ENCODE data around the gene ITIH6.
"Not testable (repeated sequence)": the region's sequence is repeated elsewhere in the genome, so short reads cannot be mapped to it uniquely, and the experiment has no call there.

The ITIH6 gene, protein sequence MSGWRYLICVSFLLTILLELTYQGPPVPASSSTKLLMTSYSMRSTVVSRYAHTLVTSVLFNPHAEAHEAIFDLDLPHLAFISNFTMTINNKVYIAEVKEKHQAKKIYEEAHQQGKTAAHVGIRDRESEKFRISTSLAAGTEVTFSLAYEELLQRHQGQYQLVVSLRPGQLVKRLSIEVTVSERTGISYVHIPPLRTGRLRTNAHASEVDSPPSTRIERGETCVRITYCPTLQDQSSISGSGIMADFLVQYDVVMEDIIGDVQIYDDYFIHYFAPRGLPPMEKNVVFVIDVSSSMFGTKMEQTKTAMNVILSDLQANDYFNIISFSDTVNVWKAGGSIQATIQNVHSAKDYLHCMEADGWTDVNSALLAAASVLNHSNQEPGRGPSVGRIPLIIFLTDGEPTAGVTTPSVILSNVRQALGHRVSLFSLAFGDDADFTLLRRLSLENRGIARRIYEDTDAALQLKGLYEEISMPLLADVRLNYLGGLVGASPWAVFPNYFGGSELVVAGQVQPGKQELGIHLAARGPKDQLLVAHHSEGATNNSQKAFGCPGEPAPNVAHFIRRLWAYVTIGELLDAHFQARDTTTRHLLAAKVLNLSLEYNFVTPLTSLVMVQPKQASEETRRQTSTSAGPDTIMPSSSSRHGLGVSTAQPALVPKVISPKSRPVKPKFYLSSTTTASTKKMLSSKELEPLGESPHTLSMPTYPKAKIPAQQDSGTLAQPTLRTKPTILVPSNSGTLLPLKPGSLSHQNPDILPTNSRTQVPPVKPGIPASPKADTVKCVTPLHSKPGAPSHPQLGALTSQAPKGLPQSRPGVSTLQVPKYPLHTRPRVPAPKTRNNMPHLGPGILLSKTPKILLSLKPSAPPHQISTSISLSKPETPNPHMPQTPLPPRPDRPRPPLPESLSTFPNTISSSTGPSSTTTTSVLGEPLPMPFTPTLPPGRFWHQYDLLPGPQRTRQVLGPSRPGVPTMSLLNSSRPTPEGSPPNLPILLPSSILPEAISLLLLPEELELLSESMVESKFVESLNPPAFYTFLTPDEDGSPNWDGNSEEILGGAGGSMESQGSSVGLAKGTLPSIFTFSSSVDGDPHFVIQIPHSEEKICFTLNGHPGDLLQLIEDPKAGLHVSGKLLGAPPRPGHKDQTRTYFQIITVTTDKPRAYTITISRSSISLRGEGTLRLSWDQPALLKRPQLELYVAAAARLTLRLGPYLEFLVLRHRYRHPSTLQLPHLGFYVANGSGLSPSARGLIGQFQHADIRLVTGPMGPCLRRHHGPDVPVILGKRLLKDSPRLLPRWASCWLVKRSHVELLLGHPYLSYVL

DNA sequence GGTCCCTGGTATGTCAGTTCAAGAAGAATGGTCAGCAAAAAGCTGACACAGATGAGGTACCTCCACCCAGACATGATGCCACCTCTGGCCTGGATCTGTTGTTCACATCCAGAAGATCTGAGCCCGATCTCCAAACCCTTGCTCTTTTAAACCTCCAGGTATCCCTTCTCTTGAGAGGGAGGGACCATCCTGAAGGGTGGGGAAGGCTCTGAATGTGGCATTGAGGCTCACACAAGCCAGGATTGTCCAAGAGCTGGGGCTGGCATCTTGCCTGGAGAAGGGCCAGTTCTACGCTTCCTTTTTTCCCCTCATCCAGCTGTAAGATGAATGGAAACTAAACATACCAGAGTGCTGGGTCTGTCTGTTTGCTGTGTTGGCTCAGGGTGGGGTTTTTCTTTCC, at the start of gene ITIH6:
TSS of gene ITIH6 (minus strand) at position 119 of the 400 bp plus-strand sequence. CDS start at position 74, 45 bp downstream.
- in situ Hi-C loops (cut with MboI; ENCODE audit: low sequenced_read_pairs) = no loop called here

DNA sequence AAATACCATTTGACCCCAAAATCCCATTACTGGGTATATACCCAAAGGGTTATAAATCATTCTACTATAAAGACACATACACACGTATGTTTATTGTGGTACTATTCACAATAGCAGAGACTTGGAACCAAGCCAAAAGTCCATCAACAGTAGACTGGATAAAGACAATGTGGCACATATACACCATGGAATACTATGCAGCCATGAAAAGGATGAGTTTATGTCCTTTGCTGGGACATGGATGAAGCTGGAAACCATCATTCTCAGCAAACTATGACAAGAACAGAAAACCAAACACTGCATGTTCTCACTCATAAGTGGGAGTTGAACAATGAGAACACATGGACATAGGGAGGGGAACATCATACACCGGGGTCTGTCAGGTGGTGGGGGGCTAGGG, 49.6 kb upstream of the ITIH6 start:
- in situ Hi-C loops (cut with MboI; ENCODE audit: low sequenced_read_pairs) = not testable (repeated sequence)

DNA sequence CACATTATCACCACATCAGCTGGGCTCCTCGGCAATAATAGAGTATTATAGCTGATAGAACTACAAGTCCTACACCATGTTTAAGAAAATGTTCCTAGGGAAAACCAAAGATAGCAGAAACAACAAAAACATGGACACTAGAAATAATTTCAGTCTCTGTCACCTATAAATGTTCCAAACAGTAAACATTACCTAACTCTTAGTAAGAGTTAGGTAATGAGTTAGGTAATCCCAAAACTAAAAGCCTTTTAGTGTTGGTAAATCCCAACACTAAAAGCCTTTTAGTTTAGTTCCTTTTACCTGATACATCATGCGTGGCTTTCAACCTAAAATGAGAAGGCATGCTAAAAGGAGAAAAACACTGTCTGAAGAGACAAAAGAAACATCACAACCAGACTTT, 45.0 kb upstream of the ITIH6 start:
- in situ Hi-C loops (cut with MboI; ENCODE audit: low sequenced_read_pairs) = no loop called here

DNA sequence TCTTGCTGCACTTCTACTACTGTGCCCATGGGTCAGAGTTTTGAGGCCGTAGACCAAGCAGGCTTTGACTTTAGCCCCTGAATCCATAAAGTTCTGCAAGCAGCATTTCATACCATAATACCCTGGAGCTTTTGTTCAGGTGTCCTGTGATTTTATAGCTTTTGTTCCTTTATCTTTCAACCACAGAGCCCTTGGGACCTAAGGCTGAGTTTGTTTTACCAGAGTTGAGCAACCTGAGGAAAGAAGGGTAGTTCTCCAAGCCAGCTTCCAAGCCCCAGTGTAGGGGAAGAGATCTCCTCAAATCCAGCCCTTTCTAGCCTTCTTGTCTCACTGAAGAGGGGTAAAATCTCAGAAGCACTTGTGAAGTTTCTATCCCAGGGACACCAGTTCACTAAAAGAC, 44.6 kb upstream of the ITIH6 start:
- in situ Hi-C loops (cut with MboI; ENCODE audit: low sequenced_read_pairs) = no loop called here

DNA sequence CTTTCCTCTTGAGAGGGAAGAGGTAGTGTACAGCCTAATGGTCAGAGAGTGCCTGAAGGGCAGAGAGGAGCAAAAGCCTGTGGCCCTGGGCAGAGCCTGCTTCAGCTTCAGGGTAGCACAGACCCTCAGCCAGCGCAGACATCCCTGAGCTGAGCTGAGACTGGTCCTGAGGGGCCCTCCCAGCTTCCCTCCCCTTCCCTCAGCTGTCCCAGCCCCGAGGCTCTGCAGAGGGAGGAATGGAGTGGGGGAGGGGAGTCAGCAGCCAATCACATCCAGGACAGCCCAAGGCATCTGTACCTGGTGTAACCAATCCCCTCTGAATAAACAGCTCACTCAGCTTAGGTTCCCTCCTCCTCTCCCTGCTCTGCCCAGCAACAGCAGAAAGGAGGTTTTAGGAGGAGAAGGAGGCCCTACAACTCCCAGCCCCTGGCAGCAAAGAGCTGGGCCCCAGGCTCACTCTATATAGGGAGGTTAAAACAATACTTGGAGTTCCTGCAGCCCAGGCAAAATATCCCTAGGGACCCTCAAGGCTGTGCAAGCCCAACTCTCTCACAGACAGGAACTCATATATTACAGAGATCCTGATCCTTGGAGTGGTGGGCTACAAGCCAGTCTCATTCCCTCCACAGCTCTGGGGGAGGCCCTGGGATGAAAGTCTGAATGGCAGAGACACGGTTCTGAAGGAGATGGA, 43.3 kb upstream of the ITIH6 start:
- in situ Hi-C loops (cut with MboI; ENCODE audit: low sequenced_read_pairs) = not testable (repeated sequence)

DNA sequence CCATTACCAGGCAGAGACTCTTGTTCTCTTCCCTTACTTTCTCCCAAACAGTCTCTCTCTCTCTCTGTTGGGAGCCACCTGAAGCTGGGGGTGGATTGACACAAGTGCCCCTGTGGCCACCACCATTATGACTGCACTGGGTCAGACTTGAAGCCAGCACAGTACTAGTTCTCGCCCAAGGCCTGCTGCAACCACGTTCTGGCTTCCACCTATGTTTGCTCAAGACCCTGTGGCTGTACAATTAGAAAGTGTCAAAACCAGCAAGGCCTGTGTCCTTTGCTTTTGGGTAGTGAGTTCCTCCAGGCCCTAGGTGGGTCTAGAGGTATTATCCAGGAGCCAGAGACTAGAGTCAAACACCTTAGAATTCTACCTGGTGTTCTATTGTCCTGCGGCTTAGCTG, 40.5 kb upstream of the ITIH6 start:
- in situ Hi-C loops (cut with MboI; ENCODE audit: low sequenced_read_pairs) = no loop called here

DNA sequence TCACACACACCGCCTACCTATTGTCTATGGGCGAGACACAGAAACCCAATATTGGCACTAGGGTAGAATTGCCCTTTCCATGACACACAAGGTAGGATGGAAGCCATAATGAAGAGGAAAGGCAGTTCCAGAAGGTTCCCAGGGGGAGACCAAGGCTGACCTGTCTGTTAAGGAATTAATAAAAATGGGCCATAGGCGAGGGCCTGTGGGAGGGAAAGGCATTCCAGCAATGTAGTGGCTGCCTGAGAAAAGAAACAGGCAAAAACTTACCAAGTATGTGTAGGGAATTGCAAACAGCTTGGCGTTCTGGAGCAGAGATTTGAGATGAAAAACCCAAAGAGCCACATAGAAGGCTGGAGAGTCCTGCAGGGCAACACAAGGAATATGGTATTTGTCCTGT, 28.5 kb upstream of the ITIH6 start:
- in situ Hi-C loops (cut with MboI; ENCODE audit: low sequenced_read_pairs) = no loop called here

DNA sequence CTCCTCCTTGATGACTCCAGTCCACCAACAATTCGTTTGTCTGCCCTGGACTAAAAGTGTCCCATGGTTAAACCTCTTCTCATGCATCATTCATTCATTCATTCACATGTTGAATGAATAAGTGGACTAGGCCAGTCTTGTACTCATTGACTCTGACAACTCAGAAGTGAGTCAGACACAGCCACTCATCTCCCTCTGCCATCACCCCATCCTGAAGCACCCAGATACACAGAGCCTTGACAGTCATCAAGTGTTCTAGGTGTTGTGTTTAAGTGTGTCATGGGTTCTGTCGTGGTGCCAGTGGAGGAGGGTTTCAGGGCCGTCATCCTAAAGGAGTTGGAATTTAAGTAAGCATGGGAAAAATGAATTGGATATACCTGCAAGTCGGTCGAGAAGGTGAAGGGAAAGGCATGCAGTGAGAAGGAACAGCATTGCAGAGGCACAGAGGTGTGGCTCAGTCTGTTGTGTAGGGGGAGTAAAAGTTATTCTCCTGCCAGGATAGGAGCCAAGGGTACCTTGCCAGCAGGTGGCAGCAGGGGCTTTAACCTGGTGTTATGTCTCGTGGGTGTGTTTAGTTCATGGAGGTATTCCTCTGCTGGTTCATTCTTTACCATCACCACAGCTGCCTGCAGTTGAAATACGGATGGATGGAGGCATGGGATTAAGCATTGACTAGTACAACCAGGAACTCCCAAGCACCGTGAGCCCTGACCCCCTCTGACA, 27.8 kb upstream of the ITIH6 start:
- in situ Hi-C loops (cut with MboI; ENCODE audit: low sequenced_read_pairs) = no loop called here

DNA sequence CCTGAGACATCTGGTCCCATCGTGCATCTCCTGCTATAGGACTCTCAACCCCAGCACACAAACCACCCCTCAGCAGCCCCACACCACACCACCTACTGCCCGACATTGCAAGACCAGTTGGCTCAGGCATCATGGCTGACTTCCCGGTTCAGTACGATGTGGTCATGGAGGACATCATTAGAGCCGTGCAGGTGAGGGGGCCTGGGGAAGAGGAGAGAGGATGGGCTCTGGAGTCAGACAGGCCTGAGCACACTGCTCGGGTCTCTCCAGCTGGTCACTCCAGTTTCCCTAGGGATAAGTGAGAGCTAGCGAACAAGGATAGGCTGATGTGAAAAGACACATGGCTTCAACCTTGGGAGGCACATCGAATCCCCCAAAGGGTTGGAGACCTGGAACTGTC, 26.7 kb upstream of the ITIH6 start:
- in situ Hi-C loops (cut with MboI; ENCODE audit: low sequenced_read_pairs) = loop anchor here (25.0 kb wide), 1 partner anchor 88 kb away; the partner anchor contains the start of gene TRO

DNA sequence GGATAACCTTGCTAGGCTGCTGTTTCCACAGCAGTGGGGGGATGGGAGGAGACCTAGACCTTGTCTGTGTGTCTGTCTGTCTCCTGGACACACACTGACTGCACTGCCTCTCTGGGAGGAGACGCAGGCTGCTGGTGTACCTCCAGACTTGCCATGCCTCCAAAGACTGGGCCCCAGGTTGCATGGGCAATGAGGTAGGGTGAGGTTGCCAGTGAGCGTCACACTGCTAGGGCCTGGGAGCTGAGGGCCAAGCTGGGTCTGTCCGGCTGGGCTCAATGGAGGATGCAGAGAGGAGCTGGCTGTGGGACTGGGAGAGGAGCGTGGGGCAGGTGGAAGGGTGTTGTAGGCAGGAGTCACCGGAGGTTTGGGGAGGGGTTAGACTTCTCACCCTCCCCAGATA, 26.1 kb upstream of the ITIH6 start:
- in situ Hi-C loops (cut with MboI; ENCODE audit: low sequenced_read_pairs) = loop anchor here (25.0 kb wide), 1 partner anchor 88 kb away; the partner anchor contains the start of gene TRO

DNA sequence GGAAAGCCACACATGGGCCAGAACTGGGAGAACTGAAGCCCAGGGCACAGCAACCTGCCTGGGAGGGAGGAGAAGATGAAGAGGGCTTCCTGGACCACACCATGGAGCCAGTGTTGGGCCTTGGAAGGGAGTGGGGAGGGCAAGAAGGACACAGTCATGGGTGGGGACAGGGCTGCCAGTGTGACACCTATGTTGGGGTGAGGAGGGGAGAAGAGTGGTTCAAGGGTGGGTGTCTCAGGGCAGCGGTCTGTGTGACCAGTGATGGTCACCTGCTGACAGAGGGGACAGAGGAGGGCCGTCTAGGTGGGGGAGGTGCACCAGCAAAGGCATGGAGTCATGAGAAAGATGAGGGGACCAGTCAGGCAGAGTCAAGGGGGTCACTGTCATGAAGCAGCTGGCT, 23.3 kb upstream of the ITIH6 start:
- in situ Hi-C loops (cut with MboI; ENCODE audit: low sequenced_read_pairs) = loop anchor here (25.0 kb wide), 1 partner anchor 91 kb away; the partner anchor contains the start of gene TRO

DNA sequence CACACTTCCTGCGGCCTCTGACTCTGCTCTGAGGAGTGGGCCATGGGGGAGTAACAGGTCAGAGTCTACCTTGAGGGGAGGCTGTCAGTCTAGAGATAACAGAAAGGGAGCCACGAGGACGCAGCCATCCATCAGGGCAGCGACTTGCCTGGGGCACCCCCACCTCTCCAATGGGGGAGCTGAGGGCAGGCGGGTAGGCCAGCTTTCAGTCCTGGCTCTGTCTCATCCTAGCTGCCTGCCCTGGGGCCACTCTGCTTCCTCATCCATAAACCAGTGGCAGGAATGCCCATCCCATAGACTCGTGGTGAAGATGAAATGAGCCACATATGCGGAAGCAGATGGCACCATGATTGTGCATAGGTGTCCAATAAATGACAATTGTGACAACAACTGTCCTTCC, 22.7 kb upstream of the ITIH6 start:
- in situ Hi-C loops (cut with MboI; ENCODE audit: low sequenced_read_pairs) = loop anchor here (25.0 kb wide), 1 partner anchor 92 kb away; the partner anchor contains the start of gene TRO

DNA sequence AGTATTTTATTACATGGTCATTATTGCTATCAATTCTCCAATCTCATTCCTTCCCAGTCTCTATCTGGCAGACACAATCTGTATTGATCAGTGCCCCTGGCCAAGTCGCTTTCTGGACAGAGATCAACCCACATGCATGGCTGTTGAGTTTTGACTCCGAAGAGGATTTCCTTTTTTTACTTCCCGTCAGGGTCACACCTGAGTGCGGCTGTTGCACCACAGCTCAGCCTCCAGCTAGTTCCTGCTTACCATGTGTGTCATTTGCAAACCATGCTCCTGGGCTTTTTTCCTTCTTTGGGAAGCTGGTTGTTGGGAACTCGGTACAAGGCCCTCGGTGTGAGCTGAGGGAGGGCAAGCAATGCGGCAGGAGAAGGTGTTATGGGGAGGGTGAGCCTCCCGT, 21.1 kb upstream of the ITIH6 start:
- in situ Hi-C loops (cut with MboI; ENCODE audit: low sequenced_read_pairs) = loop anchor here (25.0 kb wide), 1 partner anchor 93 kb away; the partner anchor contains the start of gene TRO

DNA sequence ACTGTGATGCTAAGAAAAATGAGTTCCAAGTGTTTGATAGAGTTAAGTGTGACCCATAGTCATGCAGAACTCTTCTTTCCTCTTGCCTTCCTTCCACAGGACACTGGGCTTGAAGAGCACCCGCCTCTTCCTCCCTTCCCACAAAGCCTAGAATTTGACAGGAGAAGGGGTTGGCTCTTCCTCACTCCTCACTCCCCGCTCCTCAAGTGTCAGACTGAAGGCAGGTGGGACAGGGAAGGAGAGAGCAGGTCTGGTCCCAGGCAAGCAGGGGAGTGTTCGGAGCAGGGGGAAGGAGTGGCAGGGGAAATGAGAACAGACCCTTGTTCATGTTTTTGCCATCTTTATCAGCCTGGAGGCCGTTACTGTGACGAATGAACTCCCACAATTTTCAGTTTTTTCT, 20.2 kb upstream of the ITIH6 start:
- in situ Hi-C loops (cut with MboI; ENCODE audit: low sequenced_read_pairs) = loop anchor here (25.0 kb wide), 1 partner anchor 94 kb away; the partner anchor contains the start of gene TRO

DNA sequence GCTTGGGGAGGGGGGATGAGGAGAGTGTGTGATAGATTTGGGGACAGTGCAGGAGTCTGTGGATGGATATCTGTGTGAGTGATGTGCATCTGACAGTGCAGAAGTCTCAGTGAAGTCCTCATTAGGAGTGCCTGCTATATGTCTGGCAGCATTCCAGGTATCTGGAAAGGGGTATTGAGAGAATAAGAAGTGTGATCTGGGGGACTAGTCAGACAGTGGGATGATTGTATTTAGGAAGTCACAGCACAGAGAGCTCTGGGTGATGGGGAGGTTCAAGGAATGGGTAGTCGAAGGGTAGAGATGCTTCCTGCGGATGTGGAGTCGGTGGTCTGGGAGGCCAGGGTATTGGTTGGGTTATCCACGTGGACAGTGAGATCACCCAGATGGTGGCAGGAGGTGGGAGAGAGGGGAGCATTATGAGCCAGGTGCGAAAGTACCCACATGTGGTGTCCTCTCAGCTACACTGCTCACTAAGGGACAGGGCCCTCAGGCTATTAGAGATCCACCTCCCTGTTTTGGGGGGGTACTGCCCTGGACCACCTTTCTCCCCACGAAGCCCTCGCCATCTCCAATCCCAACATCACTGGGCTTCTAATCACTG, 19.3 kb upstream of the ITIH6 start:
- in situ Hi-C loops (cut with MboI; ENCODE audit: low sequenced_read_pairs) = loop anchor here (25.0 kb wide), 1 partner anchor 95 kb away; the partner anchor contains the start of gene TRO

DNA sequence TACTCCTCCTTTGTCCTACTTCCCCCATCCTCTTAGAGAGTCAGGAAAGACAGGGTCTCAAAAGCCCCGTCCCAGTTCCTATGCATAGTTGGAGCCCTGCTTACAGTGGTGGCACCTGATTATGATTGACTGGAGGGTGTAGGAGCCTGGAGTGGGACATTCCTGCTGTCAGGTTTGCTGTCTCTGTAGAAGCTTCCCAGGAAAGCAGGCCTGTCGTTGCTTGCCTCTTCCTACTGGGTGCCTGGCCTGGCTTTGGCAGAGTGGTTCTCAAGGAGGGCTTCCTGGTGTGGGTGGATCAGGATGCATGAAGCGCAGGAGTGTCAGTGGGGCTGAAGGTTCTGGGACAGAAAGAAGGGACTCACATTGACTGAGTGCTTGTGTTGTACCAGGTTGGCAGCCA, 14.3 kb upstream of the ITIH6 start:
- in situ Hi-C loops (cut with MboI; ENCODE audit: low sequenced_read_pairs) = loop anchor here (25.0 kb wide), 1 partner anchor 100 kb away; the partner anchor contains the start of gene TRO

DNA sequence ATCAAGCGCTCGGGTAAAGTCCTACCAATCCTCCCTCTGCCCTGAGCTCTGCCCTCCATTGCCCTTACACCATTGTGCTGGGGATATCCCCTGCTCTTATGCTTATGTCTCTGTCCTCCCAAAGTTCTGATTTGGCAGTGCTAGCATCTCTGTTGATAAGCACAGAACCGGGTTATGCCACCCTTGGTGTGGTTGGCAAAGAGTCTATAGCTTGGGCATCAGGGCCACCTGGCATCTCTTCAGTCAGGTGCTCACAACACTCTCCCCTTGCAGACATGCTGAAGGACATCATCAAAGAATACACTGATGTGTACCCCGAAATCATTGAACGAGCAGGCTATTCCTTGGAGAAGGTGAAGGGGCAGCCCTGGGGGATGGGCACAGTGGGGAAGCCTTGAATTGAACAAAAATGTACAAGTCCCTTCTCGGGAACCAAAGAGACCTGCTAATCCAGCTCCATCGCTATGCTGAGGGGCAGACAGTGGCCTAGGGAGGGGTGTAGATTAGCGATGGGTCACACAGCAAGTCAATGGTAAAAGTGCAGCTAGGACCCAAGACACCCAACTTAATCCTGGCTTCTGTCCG, 13.3 kb upstream of the ITIH6 start:
- in situ Hi-C loops (cut with MboI; ENCODE audit: low sequenced_read_pairs) = loop anchor here (25.0 kb wide), 1 partner anchor 101 kb away; the partner anchor contains the start of gene TRO

DNA sequence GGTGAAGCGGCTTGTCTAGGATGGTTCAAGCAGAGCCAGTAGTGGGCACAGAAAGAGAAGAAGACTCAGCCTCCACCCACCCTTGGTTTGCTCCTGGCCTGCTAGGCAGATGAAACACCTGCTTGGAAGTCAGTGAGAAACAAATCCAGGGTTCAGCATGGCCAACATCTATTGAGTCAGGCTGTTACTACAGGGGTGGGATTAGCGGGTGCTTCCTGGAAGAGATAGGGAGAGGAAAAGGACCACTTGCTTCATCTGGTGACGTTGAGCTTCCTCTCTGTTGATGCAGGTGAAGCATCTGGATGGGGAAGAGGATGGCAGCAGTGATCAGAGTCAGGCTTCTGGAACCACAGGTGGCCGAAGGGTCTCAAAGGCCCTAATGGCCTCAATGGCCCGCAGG, 12.5 kb upstream of the ITIH6 start:
- in situ Hi-C loops (cut with MboI; ENCODE audit: low sequenced_read_pairs) = loop anchor here (25.0 kb wide), 1 partner anchor 102 kb away; the partner anchor contains the start of gene TRO
